GM23338 (cell line): ENCODE results near the gene TLCD3B. TPM values are rescaled to one million over a fixed set of nuclear protein-coding genes. Genes with fewer than 3 reads are reported as not detected.
"Not testable (repeated sequence)": the region's sequence is repeated elsewhere in the genome, so short reads cannot be mapped to it uniquely, and the experiment has no call there.

Experiments
- ATAC-seq: fragments of 200-7000 bp; cut with Tn5 transposase; 3 replicates; pipeline ENCODE4 v1.9.1; 2020
- DNase-seq: peaks from one replicate; pipeline ENCODE4 v3.0.0-alpha.2; 2015; ENCODE audit warnings: low spot score
- H2AFZ ChIP-seq: fragments of 200-600 bp; sonication (generic); 2 replicates; pipeline ENCODE4 v1.8.0; 2016; ENCODE audit warnings: antibody characterized with exemption, mild to moderate bottlenecking, moderate library complexity
- H3F3A ChIP-seq: fragments of 200-600 bp; sonication (generic); replicated peaks from 2 replicates; pipeline ENCODE4 v1.8.0; 2017; ENCODE audit warnings: antibody characterized with exemption, mixed run types, low read depth
- H3K27ac ChIP-seq: fragments of 200-600 bp; sonication (generic); 2 replicates; pipeline ENCODE4 v1.6.1; 2016; ENCODE audit warnings: low read depth
- H3K27me3 ChIP-seq: fragments of 200-600 bp; sonication (generic); 2 replicates; pipeline ENCODE4 v1.8.0; 2016; ENCODE audit warnings: mild to moderate bottlenecking, mixed run types, moderate library complexity; ENCODE audit not compliant: insufficient read depth
- H3K36me3 ChIP-seq: fragments of 200-600 bp; sonication (generic); 2 replicates; pipeline ENCODE4 v1.8.0; 2016; ENCODE audit warnings: mild to moderate bottlenecking; ENCODE audit not compliant: insufficient read depth
- H3K4me1 ChIP-seq: fragments of 200-600 bp; sonication (generic); 2 replicates; pipeline ENCODE4 v1.8.0; 2016; ENCODE audit warnings: mild to moderate bottlenecking, moderate library complexity; ENCODE audit not compliant: insufficient read depth
- H3K4me2 ChIP-seq: fragments of 200-600 bp; sonication (generic); 2 replicates; pipeline ENCODE4 v1.7.1; 2017; ENCODE audit warnings: mixed run types
- H3K4me3 ChIP-seq: fragments of 200-600 bp; sonication (generic); 2 replicates; pipeline ENCODE4 v1.6.1; 2016; ENCODE audit warnings: mixed run types
- H3K79me2 ChIP-seq: fragments of 200-600 bp; sonication (generic); replicated peaks from 2 replicates; pipeline ENCODE4 v1.8.0; 2017; ENCODE audit warnings: mild to moderate bottlenecking; ENCODE audit not compliant: insufficient read depth
- H3K9me2 ChIP-seq: fragments of 200-600 bp; sonication (generic); 2 replicates; pipeline ENCODE4 v1.8.0; 2017; ENCODE audit not compliant: insufficient read depth
- H4K20me1 ChIP-seq: fragments of 200-600 bp; sonication (generic); replicated peaks from 2 replicates; pipeline ENCODE4 v1.8.0; 2017; ENCODE audit warnings: mild to moderate bottlenecking; ENCODE audit not compliant: insufficient read depth
- H3K27ac Mint-ChIP-seq: 2 replicates; pipeline ENCODE4 v1.8.0; 2020; ENCODE audit warnings: inconsistent platforms, mild to moderate bottlenecking, moderate library complexity, mixed read lengths
- H3K27me3 Mint-ChIP-seq: 3 replicates; pipeline ENCODE4 v1.8.0; 2022; ENCODE audit warnings: low read depth, mild to moderate bottlenecking, moderate library complexity, mixed read lengths, inconsistent platforms; ENCODE audit not compliant: insufficient read depth, poor library complexity
- H3K36me3 Mint-ChIP-seq: 3 replicates; pipeline ENCODE4 v1.8.0; 2021; ENCODE audit warnings: low read depth, mild to moderate bottlenecking, inconsistent platforms, moderate library complexity, mixed read lengths
- H3K4me1 Mint-ChIP-seq: 3 replicates; pipeline ENCODE4 v1.8.0; 2020; ENCODE audit warnings: mild to moderate bottlenecking, inconsistent platforms, mixed read lengths
- H3K4me3 Mint-ChIP-seq: 3 replicates; pipeline ENCODE4 v1.8.0; 2021; ENCODE audit warnings: moderate library complexity, mild to moderate bottlenecking, inconsistent platforms, mixed read lengths
- H3K9me3 Mint-ChIP-seq: 3 replicates; pipeline ENCODE4 v1.8.0; 2020; ENCODE audit warnings: moderate library complexity, mild to moderate bottlenecking, inconsistent platforms, mixed read lengths
- CREB1 ChIP-seq: fragments of 250-450 bp; sonication (Bioruptor Pico); IDR thresholded peaks from 2 replicates; pipeline ENCODE4 v1.5.0; 2020; ENCODE audit warnings: low read depth, mild to moderate bottlenecking, moderate library complexity
- CTCF ChIP-seq, 2 experiments: fragments of 200-600 bp in 1 of 2; sonication (generic) in 1 of 2; conservative IDR thresholded peaks; 2 replicates each; pipeline versions ENCODE4 v1.5.1 to v1.6.1; 2016 to 2017; ENCODE audit warnings: antibody characterized with exemption in 2 of 2, low read depth in 2 of 2, mild to moderate bottlenecking in 2 of 2, moderate library complexity in 1 of 2
- ETS1 ChIP-seq: IDR thresholded peaks from 2 replicates; pipeline ENCODE4 v1.6.1; 2016; ENCODE audit warnings: antibody characterized with exemption
- NANOG ChIP-seq: IDR thresholded peaks from 2 replicates; pipeline ENCODE4 v1.6.1; 2016; ENCODE audit warnings: antibody characterized with exemption, borderline replicate concordance
- ZNF114 ChIP-seq: fragments of 250-450 bp; sonication (Bioruptor Pico); IDR thresholded peaks from 2 replicates; pipeline ENCODE4 v1.5.0; 2020; ENCODE audit warnings: mild to moderate bottlenecking, moderate library complexity
- ZNF462 ChIP-seq: fragments of 250-450 bp; sonication (Bioruptor Pico); IDR thresholded peaks from 2 replicates; pipeline ENCODE4 v1.5.0; 2020; ENCODE audit warnings: mild to moderate bottlenecking, moderate library complexity
- polyA plus RNA-seq: library from polyadenylated mRNA; unstranded; fragments of >200 nt; fragmentation: Nextera tagmentation; extraction: Ambion mirVana; gene quantifications from 2 replicates; pipeline ENCODE4 v1.2.1, GENCODE V29; 2016
- total RNA-seq: library from RNA; depleted of rRNA; stranded (reverse); fragments of >200 nt; shearing (Covaris generic); gene quantifications from 2 replicates; pipeline ENCODE4 v1.2.3, GENCODE V29; 2014

The TLCD3B gene
- total and polyA plus RNA-seq, 2 experiments from 2014 or later: 14.2 to 37.4 TPM

GRCh38 chr16:30046178-30046577 is 15.1 kb upstream of the TLCD3B start:
- H3K4me1 Mint-ChIP-seq: no peaks in the 10 kb centered on the region
- no peaks in the 10 kb centered on the region for H3K9me2 ChIP-seq
- no peaks in the 10 kb centered on the region for H3K27me3 ChIP-seq
- H3K9me3 Mint-ChIP-seq: no peaks in the 10 kb centered on the region; the same call in 2 of the 3 replicates
- no peaks in the 10 kb centered on the region for H3K36me3 Mint-ChIP-seq
- no peak overlapping the region for H3K4me3 ChIP-seq
- peaks cover 9% of the 10 kb centered on the region for H3K27me3 Mint-ChIP-seq
- H4K20me1 ChIP-seq: no peaks in the 10 kb centered on the region
- H3F3A ChIP-seq: no peaks in the 10 kb centered on the region
- H3K79me2 ChIP-seq: no peaks in the 10 kb centered on the region
- no peak for ATAC-seq
- no peak overlapping the region for H2AFZ ChIP-seq
- H3K4me2 ChIP-seq: no peak overlapping the region
- H3K27ac Mint-ChIP-seq: no peak overlapping the region
- TF ChIP-seq ZNF462 (CRISPR knock-in tag) (no peak), ETS1 (no peak), NANOG (no peak), ZNF114 (CRISPR knock-in tag) (no peak), CREB1 (CRISPR knock-in tag) (no peak)
- H3K36me3 ChIP-seq: no peaks in the 10 kb centered on the region
- DNase-seq: no peak
- no peak overlapping the region for H3K4me3 Mint-ChIP-seq
- H3K4me1 ChIP-seq: no peaks in the 10 kb centered on the region
- H3K27ac ChIP-seq: no peak overlapping the region

GRCh38 chr16:30041841-30042240 is 10.8 kb upstream of the TLCD3B start:
- 0 out of 2 replicates have a peak, but pooled peaks cover 3% of the 10 kb centered on the region for H3F3A ChIP-seq
- DNase-seq (peak; percentile 40), ATAC-seq (no peak)
- no peaks in the 10 kb centered on the region for H3K79me2 ChIP-seq
- H3K4me2 ChIP-seq: no peak overlapping the region
- H3K36me3 ChIP-seq: no peaks in the 10 kb centered on the region
- no peaks in the 10 kb centered on the region for H3K4me1 Mint-ChIP-seq
- no peak overlapping the region for H3K27ac Mint-ChIP-seq
- H3K27me3 ChIP-seq: no peaks in the 10 kb centered on the region
- no peak overlapping the region for H3K4me3 Mint-ChIP-seq
- no peak overlapping the region for H3K27ac ChIP-seq
- no peaks in the 10 kb centered on the region for H3K9me2 ChIP-seq
- H3K9me3 Mint-ChIP-seq: no peaks in the 10 kb centered on the region; the same call in 2 of the 3 replicates
- H2AFZ ChIP-seq: no peak overlapping the region
- no peak overlapping the region for H3K4me3 ChIP-seq
- H3K27me3 Mint-ChIP-seq: peaks cover 8% of the 10 kb centered on the region
- peak in 1 of 2 experiments; percentile 64 for TF ChIP-seq CTCF (conservative IDR thresholded peaks at IDR 0.05; ENCODE audit: low read depth in 2 of 2)
- no peak for TF ChIP-seq CREB1 (CRISPR knock-in tag)
- H3K36me3 Mint-ChIP-seq: no peaks in the 10 kb centered on the region
- no peaks in the 10 kb centered on the region for H3K4me1 ChIP-seq
- H4K20me1 ChIP-seq: no peaks in the 10 kb centered on the region

GRCh38 chr16:30040690-30041089 is 9.6 kb upstream of the TLCD3B start:
- not testable (repeated sequence) for H3K79me2 ChIP-seq, H3K4me1 ChIP-seq, H3K4me1 Mint-ChIP-seq, H3K36me3 Mint-ChIP-seq, H3K9me2 ChIP-seq, H3K4me3 ChIP-seq, H3K9me3 Mint-ChIP-seq, H3K4me2 ChIP-seq, H3K27ac Mint-ChIP-seq, H3K27me3 Mint-ChIP-seq, H3K36me3 ChIP-seq, H4K20me1 ChIP-seq, DNase-seq, ATAC-seq, H3K27ac ChIP-seq, H3F3A ChIP-seq, H3K4me3 Mint-ChIP-seq, H3K27me3 ChIP-seq, H2AFZ ChIP-seq
